ENCODE results near the gene GMDS. TPM values are rescaled to one million over a fixed set of nuclear protein-coding genes. Genes with fewer than 3 reads are reported as not detected.

GMDS gene
- total RNA-seq, 1 experiment from 2014 or later, result 27.6 TPM

DNA sequence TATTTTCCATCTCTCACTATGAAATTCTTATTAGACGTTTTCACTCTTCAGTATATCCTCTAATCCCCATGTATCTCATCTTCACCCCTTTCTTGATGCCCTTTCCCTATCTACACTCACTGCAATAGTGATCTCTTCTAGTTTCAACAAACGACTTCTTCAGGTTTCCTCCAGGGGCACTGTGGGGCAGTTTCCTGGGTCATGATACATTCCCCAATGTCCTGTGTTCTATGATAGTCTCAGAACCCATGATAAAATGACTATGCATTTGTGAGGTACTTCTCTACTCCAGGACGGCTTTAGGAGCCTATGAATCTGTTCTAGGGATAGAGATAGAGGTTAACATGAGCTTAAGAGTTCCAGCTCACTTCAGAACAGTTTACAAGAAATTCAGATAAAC is 452.4 kb downstream of the GMDS start:
- no CpG with 5 or more reads among the region's 3 CpGs for WGBS (ENCODE audit: extremely low coverage, insufficient read length, low lambda C conversion rate)
- H3K27me3 Mint-ChIP-seq (ENCODE audit: low read depth), result no peaks in the 10 kb centered on the region
- no peak overlapping the region for H3K27ac Mint-ChIP-seq

More for the DNA sequence above, 452.4 kb downstream of the GMDS start:
- no peaks in the 10 kb centered on the region for H4K20me1 ChIP-seq (ENCODE audit: control insufficient read depth, insufficient read depth, insufficient read length)
- H3K4ac ChIP-seq (ENCODE audit: low read depth, low read length), result no peak overlapping the region
- no peak overlapping the region for H3K23ac ChIP-seq (ENCODE audit: insufficient read length, low read depth, low read length)
- H3K18ac ChIP-seq (ENCODE audit: insufficient read length, low read depth, low read length), result no peak overlapping the region
- no peaks in the 10 kb centered on the region for H3K4me1 ChIP-seq (ENCODE audit: insufficient read depth, low read length)
- no peaks in the 10 kb centered on the region for H3K23me2 ChIP-seq (ENCODE audit: insufficient read length, low read depth, low read length, poor library complexity, severe bottlenecking)
- H2BK120ac ChIP-seq (ENCODE audit: low read depth, low read length, poor library complexity, severe bottlenecking), result no peak overlapping the region
- no peak overlapping the region for H2AFZ ChIP-seq (ENCODE audit: low read length)
- H4K5ac ChIP-seq (ENCODE audit: insufficient read length, low read depth, low read length), result no peak overlapping the region
- H4K91ac ChIP-seq (ENCODE audit: insufficient read length, low read depth, low read length), result no peak overlapping the region
- peak; percentile 58 for DNase-seq
- H2AK5ac ChIP-seq (ENCODE audit: insufficient read length, low read length), result no peak overlapping the region
- no peak overlapping the region for H3K14ac ChIP-seq (ENCODE audit: insufficient read depth, low read length)
- no peak overlapping the region for H3K56ac ChIP-seq (ENCODE audit: insufficient read length, low read depth, low read length)
- H3K9me3 Mint-ChIP-seq, result no peaks in the 10 kb centered on the region
- no peak overlapping the region for H3K4me2 ChIP-seq (ENCODE audit: insufficient read depth, insufficient read length, low read length)
- no peaks in the 10 kb centered on the region for H3K79me1 ChIP-seq (ENCODE audit: insufficient read depth, low read depth, low read length, poor library complexity, severe bottlenecking)
- no peak overlapping the region for H2BK12ac ChIP-seq (ENCODE audit: insufficient read length, low read depth, low read length)
- H3K4me1 Mint-ChIP-seq, result peaks cover 0 to 3% of the 10 kb centered on the region in 2 experiments; a peak in 1 of 4 replicates
- H2BK20ac ChIP-seq (ENCODE audit: low read depth, low read length, poor library complexity, severe bottlenecking), result no peak overlapping the region
- H3K27me3 ChIP-seq (ENCODE audit: insufficient read depth, low read length), result no peaks in the 10 kb centered on the region
- no peaks in the 10 kb centered on the region for H3K36me3 Mint-ChIP-seq (ENCODE audit: insufficient read depth in 1 of 3, low read depth in 3 of 3)
- no peak overlapping the region for H3K27ac ChIP-seq (ENCODE audit: insufficient read length, low read depth, low read length)
- H3K4me3 Mint-ChIP-seq, result no peak overlapping the region
- H2BK15ac ChIP-seq (ENCODE audit: low read depth, low read length), result no peak overlapping the region
- H3K9me3 ChIP-seq (ENCODE audit: control insufficient read depth, low read depth, low read length), result no peaks in the 10 kb centered on the region
- H2BK5ac ChIP-seq (ENCODE audit: insufficient read length, low read length), result no peak overlapping the region
- H3T11ph ChIP-seq (ENCODE audit: low read length), result no peak overlapping the region
- H3K9ac ChIP-seq (ENCODE audit: extremely low read depth, insufficient read length, low read length), result no peak overlapping the region
- TF ChIP-seq, protein P1, sequence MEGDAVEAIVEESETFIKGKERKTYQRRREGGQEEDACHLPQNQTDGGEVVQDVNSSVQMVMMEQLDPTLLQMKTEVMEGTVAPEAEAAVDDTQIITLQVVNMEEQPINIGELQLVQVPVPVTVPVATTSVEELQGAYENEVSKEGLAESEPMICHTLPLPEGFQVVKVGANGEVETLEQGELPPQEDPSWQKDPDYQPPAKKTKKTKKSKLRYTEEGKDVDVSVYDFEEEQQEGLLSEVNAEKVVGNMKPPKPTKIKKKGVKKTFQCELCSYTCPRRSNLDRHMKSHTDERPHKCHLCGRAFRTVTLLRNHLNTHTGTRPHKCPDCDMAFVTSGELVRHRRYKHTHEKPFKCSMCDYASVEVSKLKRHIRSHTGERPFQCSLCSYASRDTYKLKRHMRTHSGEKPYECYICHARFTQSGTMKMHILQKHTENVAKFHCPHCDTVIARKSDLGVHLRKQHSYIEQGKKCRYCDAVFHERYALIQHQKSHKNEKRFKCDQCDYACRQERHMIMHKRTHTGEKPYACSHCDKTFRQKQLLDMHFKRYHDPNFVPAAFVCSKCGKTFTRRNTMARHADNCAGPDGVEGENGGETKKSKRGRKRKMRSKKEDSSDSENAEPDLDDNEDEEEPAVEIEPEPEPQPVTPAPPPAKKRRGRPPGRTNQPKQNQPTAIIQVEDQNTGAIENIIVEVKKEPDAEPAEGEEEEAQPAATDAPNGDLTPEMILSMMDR (conservative IDR thresholded peaks at IDR 0.05), result peak; percentile 71
- H4K8ac ChIP-seq (replicated peaks; ENCODE audit: insufficient read length, low read depth, low read length), result no peak overlapping the region
- H3K79me2 ChIP-seq (ENCODE audit: insufficient read depth, low read length), result no peaks in the 10 kb centered on the region
